HCT116 (cell line): ENCODE results near the gene RTN4RL2.

ENCODE experiments used
- CEBPB ChIP-seq: IDR thresholded peaks from 2 replicates; pipeline ENCODE4 v1.6.1; 2012; ENCODE audit warnings: low read depth
- CTCF ChIP-seq, 3 experiments: fragments of 200-600 bp in 1 of 3; sonication (generic) in 1 of 3; IDR thresholded peaks in 2 of 3; conservative IDR thresholded peaks in 1 of 3; 2 replicates each; pipeline ENCODE4 v1.5.1; 2012 to 2017; ENCODE audit warnings: low read depth in 2 of 3, low read length in 2 of 3, antibody characterized with exemption in 1 of 3, borderline replicate concordance in 1 of 3, control low read depth in 1 of 3, mild to moderate bottlenecking in 1 of 3, mixed read lengths in 1 of 3, mixed run types in 1 of 3, moderate library complexity in 1 of 3; ENCODE audit not compliant: insufficient read depth in 1 of 3
- EZH2 ChIP-seq: fragments of 200-600 bp; sonication (generic); IDR thresholded peaks from 2 replicates; pipeline ENCODE4 v1.6.1; 2017; ENCODE audit warnings: antibody characterized with exemption, mixed run types
- EZH2phosphoT487 ChIP-seq: fragments of 200-600 bp; IDR thresholded peaks from 2 replicates; pipeline ENCODE4 v1.6.1; 2018; ENCODE audit warnings: antibody characterized with exemption, borderline replicate concordance
- FOSL1 ChIP-seq: IDR thresholded peaks from 2 replicates; pipeline ENCODE4 v1.6.1; 2012; ENCODE audit warnings: low read depth
- MAX ChIP-seq: IDR thresholded peaks from 2 replicates; pipeline ENCODE4 v1.6.1; 2012
- POLR2A ChIP-seq: IDR thresholded peaks from 2 replicates; pipeline ENCODE4 v1.7.0; 2011; ENCODE audit warnings: borderline replicate concordance; ENCODE audit not compliant: insufficient read depth, insufficient read length; ENCODE audit errors: extremely low read depth
- POLR2AphosphoS5 ChIP-seq: IDR thresholded peaks from 2 replicates; pipeline ENCODE4 v1.6.1; 2011; ENCODE audit warnings: mild to moderate bottlenecking, low read depth, low read length, moderate library complexity
- RAD21 ChIP-seq: IDR thresholded peaks from 2 replicates; pipeline ENCODE4 v1.6.1; 2012; ENCODE audit warnings: low read depth, mild to moderate bottlenecking
- REST ChIP-seq: IDR thresholded peaks from 2 replicates; pipeline ENCODE4 v1.6.1; 2012; ENCODE audit warnings: low read depth
- SIN3A ChIP-seq: IDR thresholded peaks from 2 replicates; pipeline ENCODE4 v1.6.1; 2012; ENCODE audit warnings: low read depth
- SP1 ChIP-seq: IDR thresholded peaks from 2 replicates; pipeline ENCODE4 v1.6.1; 2012; ENCODE audit warnings: low read depth
- SRF ChIP-seq: IDR thresholded peaks from 2 replicates; pipeline ENCODE4 v1.6.1; 2012; ENCODE audit warnings: low read depth
- ZNF274 ChIP-seq: fragments of 200-500 bp; sonication (Bioruptor generic); IDR thresholded peaks from 2 replicates; pipeline ENCODE4 v1.6.1; 2014; ENCODE audit warnings: mild to moderate bottlenecking, low read depth, low read length, inconsistent platforms

GRCh38 chr11:57430952-57431351 is 29.4 kb upstream of the RTN4RL2 start:
- TF ChIP-seq POLR2A (no peak), POLR2AphosphoS5 (no peak), CTCF (IDR thresholded peaks at IDR 0.05 in 2 of 3, conservative IDR thresholded peaks at IDR 0.05 in 1 of 3; ENCODE audit: borderline replicate concordance in 1 of 3, insufficient read depth in 1 of 3, low read depth in 2 of 3, low read length in 2 of 3) (no peak), CEBPB (no peak), EZH2 (no peak), RAD21 (no peak), SP1 (no peak), FOSL1 (no peak), ZNF274 (no peak), REST (no peak), SRF (no peak), SIN3A (no peak), EZH2phosphoT487 (no peak), MAX (no peak)
